PC-3 (cell line): Measurements from ENCODE around the gene STK11.

Source experiments
- EZH2 ChIP-seq: fragments of 300-600 bp; sonication (generic); IDR thresholded peaks from one replicate; pipeline ENCODE4 v1.6.1; 2017; ENCODE audit warnings: antibody characterized with exemption, mild to moderate bottlenecking, low read length; ENCODE audit not compliant: unreplicated experiment
- TF ChIP-seq, protein P1 (sequence below): fragments of 300-600 bp; sonication (generic); conservative IDR thresholded peaks from 2 replicates; pipeline ENCODE4 v1.5.1; 2017; ENCODE audit warnings: antibody characterized with exemption, low read depth, mild to moderate bottlenecking, low read length

DNA sequence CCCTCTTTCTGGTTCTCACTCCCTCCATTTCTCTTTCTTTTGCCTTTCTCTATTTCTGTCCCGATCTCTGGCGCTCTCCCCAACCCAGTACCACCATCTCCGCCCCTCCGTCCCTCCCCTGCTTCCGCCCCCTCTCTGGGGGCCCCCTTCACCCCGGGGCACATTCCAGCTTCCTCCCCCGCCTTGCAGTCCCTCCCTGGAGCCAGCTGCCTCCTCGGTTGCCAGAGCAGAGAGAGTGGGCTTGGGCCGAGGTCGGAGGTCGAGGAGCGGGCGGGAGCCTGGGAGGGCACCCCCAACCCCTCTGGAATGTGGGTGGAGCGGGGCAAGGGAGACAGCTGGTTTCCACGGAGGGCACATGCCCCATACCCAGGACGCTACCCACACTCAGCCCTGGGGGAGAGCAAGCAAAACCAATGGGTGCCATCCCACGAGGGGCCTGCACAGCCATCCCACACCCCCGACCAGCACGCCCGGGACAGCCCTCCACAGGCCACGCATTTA lies 57.1 kb downstream of the STK11 start:
- TF ChIP-seq, protein P1, sequence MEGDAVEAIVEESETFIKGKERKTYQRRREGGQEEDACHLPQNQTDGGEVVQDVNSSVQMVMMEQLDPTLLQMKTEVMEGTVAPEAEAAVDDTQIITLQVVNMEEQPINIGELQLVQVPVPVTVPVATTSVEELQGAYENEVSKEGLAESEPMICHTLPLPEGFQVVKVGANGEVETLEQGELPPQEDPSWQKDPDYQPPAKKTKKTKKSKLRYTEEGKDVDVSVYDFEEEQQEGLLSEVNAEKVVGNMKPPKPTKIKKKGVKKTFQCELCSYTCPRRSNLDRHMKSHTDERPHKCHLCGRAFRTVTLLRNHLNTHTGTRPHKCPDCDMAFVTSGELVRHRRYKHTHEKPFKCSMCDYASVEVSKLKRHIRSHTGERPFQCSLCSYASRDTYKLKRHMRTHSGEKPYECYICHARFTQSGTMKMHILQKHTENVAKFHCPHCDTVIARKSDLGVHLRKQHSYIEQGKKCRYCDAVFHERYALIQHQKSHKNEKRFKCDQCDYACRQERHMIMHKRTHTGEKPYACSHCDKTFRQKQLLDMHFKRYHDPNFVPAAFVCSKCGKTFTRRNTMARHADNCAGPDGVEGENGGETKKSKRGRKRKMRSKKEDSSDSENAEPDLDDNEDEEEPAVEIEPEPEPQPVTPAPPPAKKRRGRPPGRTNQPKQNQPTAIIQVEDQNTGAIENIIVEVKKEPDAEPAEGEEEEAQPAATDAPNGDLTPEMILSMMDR: no peak
- no peak for TF ChIP-seq EZH2
